PC-9 (cell line): ENCODE results near the gene CCDC170.

Experiments
- EZH2 ChIP-seq: fragments of 200-600 bp; sonication (generic); IDR thresholded peaks from 2 replicates; pipeline ENCODE4 v1.8.0; 2017; ENCODE audit warnings: antibody characterized with exemption, low read depth
- TF ChIP-seq, protein P1 (sequence below): fragments of 200-600 bp; sonication (generic); conservative IDR thresholded peaks from 2 replicates; pipeline ENCODE4 v1.6.1; 2017; ENCODE audit warnings: mixed run types, antibody characterized with exemption, mild to moderate bottlenecking, moderate library complexity

DNA sequence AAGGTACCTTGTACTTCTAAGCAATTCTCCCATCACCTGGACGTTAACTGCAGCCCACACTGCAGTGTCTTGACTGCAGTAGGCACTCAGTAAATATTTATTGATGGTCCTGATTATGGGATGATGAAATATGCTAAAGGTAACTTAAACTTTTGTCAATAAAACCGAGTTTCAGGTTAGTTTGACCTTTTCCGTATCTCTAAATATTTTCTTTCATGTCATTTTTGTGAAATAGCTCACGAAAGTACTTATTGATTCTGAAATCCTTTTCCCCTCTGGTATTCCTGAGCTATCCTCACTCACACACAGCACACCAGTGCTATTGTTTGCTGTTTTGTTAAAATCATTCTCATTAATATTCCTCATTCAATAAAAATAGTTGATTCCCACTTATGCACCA lies 164.3 kb downstream of the CCDC170 start:
- TF ChIP-seq, protein P1, sequence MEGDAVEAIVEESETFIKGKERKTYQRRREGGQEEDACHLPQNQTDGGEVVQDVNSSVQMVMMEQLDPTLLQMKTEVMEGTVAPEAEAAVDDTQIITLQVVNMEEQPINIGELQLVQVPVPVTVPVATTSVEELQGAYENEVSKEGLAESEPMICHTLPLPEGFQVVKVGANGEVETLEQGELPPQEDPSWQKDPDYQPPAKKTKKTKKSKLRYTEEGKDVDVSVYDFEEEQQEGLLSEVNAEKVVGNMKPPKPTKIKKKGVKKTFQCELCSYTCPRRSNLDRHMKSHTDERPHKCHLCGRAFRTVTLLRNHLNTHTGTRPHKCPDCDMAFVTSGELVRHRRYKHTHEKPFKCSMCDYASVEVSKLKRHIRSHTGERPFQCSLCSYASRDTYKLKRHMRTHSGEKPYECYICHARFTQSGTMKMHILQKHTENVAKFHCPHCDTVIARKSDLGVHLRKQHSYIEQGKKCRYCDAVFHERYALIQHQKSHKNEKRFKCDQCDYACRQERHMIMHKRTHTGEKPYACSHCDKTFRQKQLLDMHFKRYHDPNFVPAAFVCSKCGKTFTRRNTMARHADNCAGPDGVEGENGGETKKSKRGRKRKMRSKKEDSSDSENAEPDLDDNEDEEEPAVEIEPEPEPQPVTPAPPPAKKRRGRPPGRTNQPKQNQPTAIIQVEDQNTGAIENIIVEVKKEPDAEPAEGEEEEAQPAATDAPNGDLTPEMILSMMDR = no peak
- TF ChIP-seq EZH2 = no peak
